Hepatocyte (in vitro differentiated cells): ENCODE data around the gene NOTCH4.

ENCODE experiments used
- CTCF ChIP-seq: fragments of 200-600 bp; sonication (generic); IDR thresholded peaks from 2 replicates; pipeline ENCODE4 v1.5.1; 2016; ENCODE audit warnings: antibody characterized with exemption, mild to moderate bottlenecking; ENCODE audit not compliant: poor library complexity
- EZH2 ChIP-seq: fragments of 200-600 bp; sonication (generic); IDR thresholded peaks from 2 replicates; pipeline ENCODE4 v1.6.1; 2016; ENCODE audit warnings: antibody characterized with exemption, mild to moderate bottlenecking, borderline replicate concordance
- EZH2phosphoT487 ChIP-seq: fragments of 200-600 bp; sonication (generic); IDR thresholded peaks from one replicate; pipeline ENCODE4 v1.6.1; 2018; ENCODE audit warnings: antibody characterized with exemption, mild to moderate bottlenecking, low read depth, moderate library complexity; ENCODE audit not compliant: unreplicated experiment, severe bottlenecking

GRCh38 chr6:32214126-32214525, 9.7 kb downstream of the NOTCH4 start:
- TF ChIP-seq CTCF, result no peak
- TF ChIP-seq EZH2phosphoT487, result no peak
- no peak for TF ChIP-seq EZH2
